WTC11 (cell line): ENCODE data around the gene VTN. TPM values are rescaled to one million over a fixed set of nuclear protein-coding genes. Genes with fewer than 3 reads are reported as not detected.

Experiments
- ATAC-seq: fragments of 200-7000 bp; cut with Tn5 transposase; 2 replicates; pipeline ENCODE4 v1.10.0; 2021; ENCODE audit warnings: mild to moderate bottlenecking, moderate library complexity
- CTCF ChIA-PET: fragments of 300-600 bp; sonication (Branson Sonifier 250); formaldehyde crosslinking; loops from one replicate; lab custom pipeline; 2021; ENCODE audit warnings: antibody characterized with exemption; lab: Charles Lee
- POLR2A ChIA-PET: fragments of 350-600 bp; sonication (Branson Sonifier 250); formaldehyde crosslinking; loops from one replicate; lab custom pipeline; 2021; ENCODE audit warnings: antibody characterized with exemption; lab: Charles Lee
- DNase-seq: peaks from one replicate; pipeline ENCODE4 v3.0.0; 2021; ENCODE audit warnings: low spot score
- H3K27ac Mint-ChIP-seq: 2 replicates; pipeline ENCODE4 v1.8.0; 2021; ENCODE audit warnings: mixed read lengths
- H3K27me3 Mint-ChIP-seq: 2 replicates; pipeline ENCODE4 v1.8.0; 2021; ENCODE audit warnings: low read depth, mild to moderate bottlenecking, moderate library complexity, mixed read lengths
- H3K36me3 Mint-ChIP-seq: 2 replicates; pipeline ENCODE4 v1.8.0; 2021; ENCODE audit warnings: mixed read lengths
- H3K4me1 Mint-ChIP-seq: 2 replicates; pipeline ENCODE4 v1.8.0; 2022; ENCODE audit warnings: mixed read lengths
- H3K4me3 Mint-ChIP-seq: 2 replicates; pipeline ENCODE4 v1.8.0; 2021; ENCODE audit warnings: mild to moderate bottlenecking, moderate library complexity, mixed read lengths
- H3K9me3 Mint-ChIP-seq: 2 replicates; pipeline ENCODE4 v1.8.0; 2021; ENCODE audit warnings: mixed read lengths
- CBFB ChIP-seq: sonication (generic); formaldehyde crosslinking; IDR thresholded peaks from 2 replicates; pipeline ENCODE4 v1.8.1; 2022; ENCODE audit warnings: mild to moderate bottlenecking, low read depth, missing genetic modification reagents
- CREM ChIP-seq: sonication (generic); formaldehyde crosslinking; IDR thresholded peaks from 2 replicates; pipeline ENCODE4 v1.8.1; 2022; ENCODE audit warnings: mild to moderate bottlenecking, missing genetic modification reagents, moderate library complexity
- EMX1 ChIP-seq: fragments of 250-450 bp; sonication (Bioruptor Pico); IDR thresholded peaks from 2 replicates; pipeline ENCODE4 v1.8.0; 2021; ENCODE audit warnings: mild to moderate bottlenecking
- ETV6 ChIP-seq: sonication (generic); formaldehyde crosslinking; IDR thresholded peaks from 2 replicates; pipeline ENCODE4 v1.8.1; 2022; ENCODE audit warnings: mild to moderate bottlenecking, missing genetic modification reagents
- FOXJ3 ChIP-seq: sonication (generic); formaldehyde crosslinking; IDR thresholded peaks from 2 replicates; pipeline ENCODE4 v1.9.0; 2021; ENCODE audit warnings: missing genetic modification reagents, mild to moderate bottlenecking, borderline replicate concordance
- GTF2I ChIP-seq: fragments of 250-450 bp; sonication (Bioruptor Pico); conservative IDR thresholded peaks from 2 replicates; pipeline ENCODE4 v1.4.0; 2021; ENCODE audit warnings: mild to moderate bottlenecking
- JAZF1 ChIP-seq: fragments of 250-450 bp; sonication (Bioruptor Pico); IDR thresholded peaks from 2 replicates; pipeline ENCODE4 v1.9.0; 2021; ENCODE audit warnings: moderate library complexity, mild to moderate bottlenecking, inconsistent platforms
- JUN ChIP-seq: sonication (generic); formaldehyde crosslinking; IDR thresholded peaks from 2 replicates; pipeline ENCODE4 v1.8.0; 2023; ENCODE audit warnings: mild to moderate bottlenecking, missing genetic modification reagents
- NFATC4 ChIP-seq: fragments of 250-450 bp; sonication (Bioruptor Pico); IDR thresholded peaks from 2 replicates; pipeline ENCODE4 v1.9.0; 2021; ENCODE audit warnings: mild to moderate bottlenecking
- NR1H2 ChIP-seq: sonication (generic); formaldehyde crosslinking; IDR thresholded peaks from 2 replicates; pipeline ENCODE4 v1.9.0; 2021; ENCODE audit warnings: mild to moderate bottlenecking, moderate library complexity, missing genetic modification reagents
- TEAD4 ChIP-seq: sonication (generic); formaldehyde crosslinking; IDR thresholded peaks from 2 replicates; pipeline ENCODE4 v1.8.0; 2022; ENCODE audit warnings: mild to moderate bottlenecking, missing genetic modification reagents
- TP53 ChIP-seq: sonication (generic); formaldehyde crosslinking; IDR thresholded peaks from 2 replicates; pipeline ENCODE4 v1.8.1; 2023; ENCODE audit warnings: mild to moderate bottlenecking, missing genetic modification reagents
- ZBTB21 ChIP-seq: sonication (generic); formaldehyde crosslinking; IDR thresholded peaks from 2 replicates; pipeline ENCODE4 v1.8.1; 2023; ENCODE audit warnings: mild to moderate bottlenecking, missing genetic modification reagents, borderline replicate concordance
- ZNF121 ChIP-seq: sonication (generic); formaldehyde crosslinking; IDR thresholded peaks from 2 replicates; pipeline ENCODE4 v1.8.0; 2023; ENCODE audit warnings: missing genetic modification reagents
- ZNF138 ChIP-seq: sonication (generic); formaldehyde crosslinking; conservative IDR thresholded peaks from 2 replicates; pipeline ENCODE4 v1.8.1; 2022; ENCODE audit warnings: mild to moderate bottlenecking, moderate library complexity, missing genetic modification reagents
- ZNF396 ChIP-seq: fragments of 250-450 bp; sonication (Bioruptor Pico); IDR thresholded peaks from 2 replicates; pipeline ENCODE4 v1.8.0; 2021; ENCODE audit warnings: mild to moderate bottlenecking, moderate library complexity, borderline replicate concordance
- total RNA-seq: library from RNA; stranded (reverse); gene quantifications from 3 replicates; pipeline ENCODE4 v1.2.3, GENCODE V29; 2021
- TF ChIP-seq, protein P1 (sequence below): sonication (generic); formaldehyde crosslinking; IDR thresholded peaks from 2 replicates; pipeline ENCODE4 v1.8.0; 2022; ENCODE audit warnings: mild to moderate bottlenecking, missing genetic modification reagents
- TF ChIP-seq, protein P2 (sequence below): sonication (generic); formaldehyde crosslinking; IDR thresholded peaks from 2 replicates; pipeline ENCODE4 v1.8.1; 2023; ENCODE audit warnings: mild to moderate bottlenecking, missing genetic modification reagents, moderate library complexity
- TF ChIP-seq, protein P3 (sequence below): sonication (generic); formaldehyde crosslinking; IDR thresholded peaks from 2 replicates; pipeline ENCODE4 v1.8.0; 2023; ENCODE audit warnings: mild to moderate bottlenecking, missing genetic modification reagents
- TF ChIP-seq, protein P4 (sequence below): sonication (generic); formaldehyde crosslinking; IDR thresholded peaks from 2 replicates; pipeline ENCODE4 v1.8.1; 2022; ENCODE audit warnings: mild to moderate bottlenecking, moderate library complexity, missing genetic modification reagents
- TF ChIP-seq, protein P5 (sequence below): sonication (generic); formaldehyde crosslinking; IDR thresholded peaks from 2 replicates; pipeline ENCODE4 v1.8.1; 2022; ENCODE audit warnings: mild to moderate bottlenecking, missing genetic modification reagents, moderate library complexity, borderline replicate concordance
- TF ChIP-seq, protein P6 (sequence below): fragments of 250-450 bp; sonication (Bioruptor Pico); IDR thresholded peaks from 2 replicates; pipeline ENCODE4 v1.9.0; 2021; ENCODE audit warnings: mild to moderate bottlenecking
- TF ChIP-seq, protein P7 (sequence below): fragments of 250-450 bp; sonication (Bioruptor Pico); IDR thresholded peaks from 2 replicates; pipeline ENCODE4 v1.9.0; 2021; ENCODE audit warnings: mild to moderate bottlenecking, borderline replicate concordance
- TF ChIP-seq, protein P8 (sequence below): fragments of 250-450 bp; sonication (Bioruptor Pico); IDR thresholded peaks from 2 replicates; pipeline ENCODE4 v1.9.0; 2021; ENCODE audit warnings: moderate library complexity, mild to moderate bottlenecking, inconsistent platforms, borderline replicate concordance

Gene VTN
- total RNA-seq, 1 experiment from 2014 or later: 1.6 TPM

DNA sequence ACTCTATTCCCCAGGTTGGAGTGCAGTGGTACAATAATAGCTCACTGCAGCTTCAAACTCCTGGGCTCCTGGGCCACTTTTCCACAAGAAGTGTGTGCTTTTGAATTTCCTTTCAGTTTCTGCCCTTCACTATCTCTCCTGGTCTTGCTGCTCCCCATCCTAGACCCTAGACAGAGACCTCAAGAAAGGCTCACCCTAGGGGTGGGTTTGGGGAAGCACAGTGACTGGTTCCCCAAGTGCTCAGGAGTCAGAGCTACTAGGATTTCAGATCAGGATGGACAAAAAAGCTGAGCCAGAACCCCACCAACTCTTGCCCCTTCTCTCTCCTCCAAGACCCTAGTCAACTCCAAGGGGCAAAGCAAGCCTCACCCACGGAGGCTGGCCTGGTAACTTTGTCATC lies 3.5 kb downstream of the VTN start (continued):
- TF ChIP-seq FOXJ3 (CRISPR knock-in tag): no peak
- no peak for TF ChIP-seq TP53 (CRISPR knock-in tag)
- no peak for TF ChIP-seq ZNF396 (CRISPR knock-in tag)
- TF ChIP-seq ZBTB21: no peak

DNA sequence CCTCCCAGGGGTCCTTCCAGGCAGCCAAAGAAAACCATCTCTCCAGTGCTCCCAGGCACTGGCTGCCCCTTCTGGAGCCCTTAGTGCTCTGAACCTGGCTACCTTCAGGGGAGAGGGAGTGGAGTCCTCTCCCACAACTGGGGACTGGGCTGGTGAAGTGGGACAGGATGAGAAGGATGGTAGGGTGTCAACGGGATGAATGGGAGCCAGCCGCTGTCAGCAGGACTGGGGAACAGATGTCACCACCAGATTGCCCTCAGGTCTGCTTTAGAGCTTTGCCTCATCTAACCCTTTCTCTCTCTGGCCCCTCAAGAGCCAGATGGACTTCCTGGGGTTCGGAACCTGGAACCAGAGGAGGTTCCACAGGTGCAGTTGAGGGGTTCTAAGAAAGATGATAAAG lies 4.6 kb downstream of the VTN start:
- H3K4me3 Mint-ChIP-seq: no peak overlapping the region
- H3K27ac Mint-ChIP-seq: no peak overlapping the region
- no peaks in the 10 kb centered on the region; the same call in 1 of the 2 replicates for H3K27me3 Mint-ChIP-seq
- DNase-seq (no peak), ATAC-seq (no peak)
- H3K4me1 Mint-ChIP-seq: peaks cover 9% of the 10 kb centered on the region
- peaks cover 13% of the 10 kb centered on the region for H3K36me3 Mint-ChIP-seq
- ChIA-PET CTCF (interaction anchor here (2.0 to 2.5 kb wide), 2 partner anchors 8 to 51 kb away, joined by 7 to 16 read pairs; partner anchors contain the start of gene POLDIP2), POLR2A (no interaction called here)
- TF ChIP-seq ETV6 (no peak), CREM (CRISPR knock-in tag) (no peak), JAZF1 (no peak), NFATC4 (no peak), NR1H2 (CRISPR knock-in tag) (no peak), GTF2I (CRISPR knock-in tag) (no peak), EMX1 (CRISPR knock-in tag) (no peak), JUN (CRISPR knock-in tag) (no peak), CBFB (CRISPR knock-in tag) (no peak), ZNF138 (CRISPR knock-in tag) (no peak), TEAD4 (CRISPR knock-in tag) (no peak), ZNF121 (CRISPR knock-in tag) (no peak)
- TF ChIP-seq, protein P1, sequence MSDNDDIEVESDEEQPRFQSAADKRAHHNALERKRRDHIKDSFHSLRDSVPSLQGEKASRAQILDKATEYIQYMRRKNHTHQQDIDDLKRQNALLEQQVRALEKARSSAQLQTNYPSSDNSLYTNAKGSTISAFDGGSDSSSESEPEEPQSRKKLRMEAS (CRISPR knock-in tag): no peak
- TF ChIP-seq, protein P2, sequence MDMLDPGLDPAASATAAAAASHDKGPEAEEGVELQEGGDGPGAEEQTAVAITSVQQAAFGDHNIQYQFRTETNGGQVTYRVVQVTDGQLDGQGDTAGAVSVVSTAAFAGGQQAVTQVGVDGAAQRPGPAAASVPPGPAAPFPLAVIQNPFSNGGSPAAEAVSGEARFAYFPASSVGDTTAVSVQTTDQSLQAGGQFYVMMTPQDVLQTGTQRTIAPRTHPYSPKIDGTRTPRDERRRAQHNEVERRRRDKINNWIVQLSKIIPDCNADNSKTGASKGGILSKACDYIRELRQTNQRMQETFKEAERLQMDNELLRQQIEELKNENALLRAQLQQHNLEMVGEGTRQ (CRISPR knock-in tag): no peak
- TF ChIP-seq, protein P3, sequence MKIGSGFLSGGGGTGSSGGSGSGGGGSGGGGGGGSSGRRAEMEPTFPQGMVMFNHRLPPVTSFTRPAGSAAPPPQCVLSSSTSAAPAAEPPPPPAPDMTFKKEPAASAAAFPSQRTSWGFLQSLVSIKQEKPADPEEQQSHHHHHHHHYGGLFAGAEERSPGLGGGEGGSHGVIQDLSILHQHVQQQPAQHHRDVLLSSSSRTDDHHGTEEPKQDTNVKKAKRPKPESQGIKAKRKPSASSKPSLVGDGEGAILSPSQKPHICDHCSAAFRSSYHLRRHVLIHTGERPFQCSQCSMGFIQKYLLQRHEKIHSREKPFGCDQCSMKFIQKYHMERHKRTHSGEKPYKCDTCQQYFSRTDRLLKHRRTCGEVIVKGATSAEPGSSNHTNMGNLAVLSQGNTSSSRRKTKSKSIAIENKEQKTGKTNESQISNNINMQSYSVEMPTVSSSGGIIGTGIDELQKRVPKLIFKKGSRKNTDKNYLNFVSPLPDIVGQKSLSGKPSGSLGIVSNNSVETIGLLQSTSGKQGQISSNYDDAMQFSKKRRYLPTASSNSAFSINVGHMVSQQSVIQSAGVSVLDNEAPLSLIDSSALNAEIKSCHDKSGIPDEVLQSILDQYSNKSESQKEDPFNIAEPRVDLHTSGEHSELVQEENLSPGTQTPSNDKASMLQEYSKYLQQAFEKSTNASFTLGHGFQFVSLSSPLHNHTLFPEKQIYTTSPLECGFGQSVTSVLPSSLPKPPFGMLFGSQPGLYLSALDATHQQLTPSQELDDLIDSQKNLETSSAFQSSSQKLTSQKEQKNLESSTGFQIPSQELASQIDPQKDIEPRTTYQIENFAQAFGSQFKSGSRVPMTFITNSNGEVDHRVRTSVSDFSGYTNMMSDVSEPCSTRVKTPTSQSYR (CRISPR knock-in tag): no peak
- TF ChIP-seq, protein P4, sequence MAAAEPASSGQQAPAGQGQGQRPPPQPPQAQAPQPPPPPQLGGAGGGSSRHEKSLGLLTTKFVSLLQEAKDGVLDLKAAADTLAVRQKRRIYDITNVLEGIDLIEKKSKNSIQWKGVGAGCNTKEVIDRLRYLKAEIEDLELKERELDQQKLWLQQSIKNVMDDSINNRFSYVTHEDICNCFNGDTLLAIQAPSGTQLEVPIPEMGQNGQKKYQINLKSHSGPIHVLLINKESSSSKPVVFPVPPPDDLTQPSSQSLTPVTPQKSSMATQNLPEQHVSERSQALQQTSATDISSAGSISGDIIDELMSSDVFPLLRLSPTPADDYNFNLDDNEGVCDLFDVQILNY (CRISPR knock-in tag): no peak
- TF ChIP-seq, protein P5, sequence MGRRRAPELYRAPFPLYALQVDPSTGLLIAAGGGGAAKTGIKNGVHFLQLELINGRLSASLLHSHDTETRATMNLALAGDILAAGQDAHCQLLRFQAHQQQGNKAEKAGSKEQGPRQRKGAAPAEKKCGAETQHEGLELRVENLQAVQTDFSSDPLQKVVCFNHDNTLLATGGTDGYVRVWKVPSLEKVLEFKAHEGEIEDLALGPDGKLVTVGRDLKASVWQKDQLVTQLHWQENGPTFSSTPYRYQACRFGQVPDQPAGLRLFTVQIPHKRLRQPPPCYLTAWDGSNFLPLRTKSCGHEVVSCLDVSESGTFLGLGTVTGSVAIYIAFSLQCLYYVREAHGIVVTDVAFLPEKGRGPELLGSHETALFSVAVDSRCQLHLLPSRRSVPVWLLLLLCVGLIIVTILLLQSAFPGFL: no peak
- TF ChIP-seq, protein P6, sequence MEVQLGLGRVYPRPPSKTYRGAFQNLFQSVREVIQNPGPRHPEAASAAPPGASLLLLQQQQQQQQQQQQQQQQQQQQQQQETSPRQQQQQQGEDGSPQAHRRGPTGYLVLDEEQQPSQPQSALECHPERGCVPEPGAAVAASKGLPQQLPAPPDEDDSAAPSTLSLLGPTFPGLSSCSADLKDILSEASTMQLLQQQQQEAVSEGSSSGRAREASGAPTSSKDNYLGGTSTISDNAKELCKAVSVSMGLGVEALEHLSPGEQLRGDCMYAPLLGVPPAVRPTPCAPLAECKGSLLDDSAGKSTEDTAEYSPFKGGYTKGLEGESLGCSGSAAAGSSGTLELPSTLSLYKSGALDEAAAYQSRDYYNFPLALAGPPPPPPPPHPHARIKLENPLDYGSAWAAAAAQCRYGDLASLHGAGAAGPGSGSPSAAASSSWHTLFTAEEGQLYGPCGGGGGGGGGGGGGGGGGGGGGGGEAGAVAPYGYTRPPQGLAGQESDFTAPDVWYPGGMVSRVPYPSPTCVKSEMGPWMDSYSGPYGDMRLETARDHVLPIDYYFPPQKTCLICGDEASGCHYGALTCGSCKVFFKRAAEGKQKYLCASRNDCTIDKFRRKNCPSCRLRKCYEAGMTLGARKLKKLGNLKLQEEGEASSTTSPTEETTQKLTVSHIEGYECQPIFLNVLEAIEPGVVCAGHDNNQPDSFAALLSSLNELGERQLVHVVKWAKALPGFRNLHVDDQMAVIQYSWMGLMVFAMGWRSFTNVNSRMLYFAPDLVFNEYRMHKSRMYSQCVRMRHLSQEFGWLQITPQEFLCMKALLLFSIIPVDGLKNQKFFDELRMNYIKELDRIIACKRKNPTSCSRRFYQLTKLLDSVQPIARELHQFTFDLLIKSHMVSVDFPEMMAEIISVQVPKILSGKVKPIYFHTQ (CRISPR knock-in tag): no peak
- TF ChIP-seq, protein P7, sequence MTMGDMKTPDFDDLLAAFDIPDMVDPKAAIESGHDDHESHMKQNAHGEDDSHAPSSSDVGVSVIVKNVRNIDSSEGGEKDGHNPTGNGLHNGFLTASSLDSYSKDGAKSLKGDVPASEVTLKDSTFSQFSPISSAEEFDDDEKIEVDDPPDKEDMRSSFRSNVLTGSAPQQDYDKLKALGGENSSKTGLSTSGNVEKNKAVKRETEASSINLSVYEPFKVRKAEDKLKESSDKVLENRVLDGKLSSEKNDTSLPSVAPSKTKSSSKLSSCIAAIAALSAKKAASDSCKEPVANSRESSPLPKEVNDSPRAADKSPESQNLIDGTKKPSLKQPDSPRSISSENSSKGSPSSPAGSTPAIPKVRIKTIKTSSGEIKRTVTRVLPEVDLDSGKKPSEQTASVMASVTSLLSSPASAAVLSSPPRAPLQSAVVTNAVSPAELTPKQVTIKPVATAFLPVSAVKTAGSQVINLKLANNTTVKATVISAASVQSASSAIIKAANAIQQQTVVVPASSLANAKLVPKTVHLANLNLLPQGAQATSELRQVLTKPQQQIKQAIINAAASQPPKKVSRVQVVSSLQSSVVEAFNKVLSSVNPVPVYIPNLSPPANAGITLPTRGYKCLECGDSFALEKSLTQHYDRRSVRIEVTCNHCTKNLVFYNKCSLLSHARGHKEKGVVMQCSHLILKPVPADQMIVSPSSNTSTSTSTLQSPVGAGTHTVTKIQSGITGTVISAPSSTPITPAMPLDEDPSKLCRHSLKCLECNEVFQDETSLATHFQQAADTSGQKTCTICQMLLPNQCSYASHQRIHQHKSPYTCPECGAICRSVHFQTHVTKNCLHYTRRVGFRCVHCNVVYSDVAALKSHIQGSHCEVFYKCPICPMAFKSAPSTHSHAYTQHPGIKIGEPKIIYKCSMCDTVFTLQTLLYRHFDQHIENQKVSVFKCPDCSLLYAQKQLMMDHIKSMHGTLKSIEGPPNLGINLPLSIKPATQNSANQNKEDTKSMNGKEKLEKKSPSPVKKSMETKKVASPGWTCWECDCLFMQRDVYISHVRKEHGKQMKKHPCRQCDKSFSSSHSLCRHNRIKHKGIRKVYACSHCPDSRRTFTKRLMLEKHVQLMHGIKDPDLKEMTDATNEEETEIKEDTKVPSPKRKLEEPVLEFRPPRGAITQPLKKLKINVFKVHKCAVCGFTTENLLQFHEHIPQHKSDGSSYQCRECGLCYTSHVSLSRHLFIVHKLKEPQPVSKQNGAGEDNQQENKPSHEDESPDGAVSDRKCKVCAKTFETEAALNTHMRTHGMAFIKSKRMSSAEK (CRISPR knock-in tag): no peak
- TF ChIP-seq, protein P8, sequence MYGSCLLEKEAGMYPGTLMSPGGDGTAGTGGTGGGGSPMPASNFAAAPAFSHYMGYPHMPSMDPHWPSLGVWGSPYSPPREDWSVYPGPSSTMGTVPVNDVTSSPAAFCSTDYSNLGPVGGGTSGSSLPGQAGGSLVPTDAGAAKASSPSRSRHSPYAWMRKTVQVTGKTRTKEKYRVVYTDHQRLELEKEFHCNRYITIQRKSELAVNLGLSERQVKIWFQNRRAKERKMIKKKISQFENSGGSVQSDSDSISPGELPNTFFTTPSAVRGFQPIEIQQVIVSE: no peak
- no peaks in the 10 kb centered on the region for H3K9me3 Mint-ChIP-seq
